Measurements from ENCODE around the gene VANGL1.

Gene VANGL1

DNA sequence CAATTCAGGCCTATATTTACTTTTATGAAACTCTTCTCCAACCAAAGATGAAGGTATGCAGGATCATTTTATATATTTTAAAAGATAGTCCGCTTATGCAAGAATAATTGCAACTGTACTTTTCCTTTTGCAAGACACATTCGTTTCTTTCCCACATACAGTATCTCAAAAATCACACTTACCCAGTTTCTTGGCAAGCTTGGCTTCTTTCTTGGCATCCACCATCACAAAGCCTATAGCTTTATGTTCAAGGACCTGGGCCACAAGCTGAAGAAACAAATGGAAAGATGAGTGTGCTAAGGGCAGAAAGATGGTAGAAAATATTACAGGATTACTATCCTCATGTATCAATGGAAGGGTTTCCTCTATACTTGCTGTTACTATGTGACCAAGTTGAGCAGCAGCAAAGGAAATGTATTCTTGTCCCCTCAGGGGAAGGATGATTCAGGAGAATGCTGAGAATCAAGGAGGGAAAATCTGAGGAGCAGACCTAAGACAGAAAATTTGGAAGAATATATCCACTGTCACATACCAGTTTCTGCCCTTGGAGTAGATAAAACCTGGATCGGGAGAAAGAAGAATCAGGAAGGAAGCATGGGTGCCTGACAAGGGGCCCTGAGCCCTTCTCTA lies 103.0 kb downstream of the VANGL1 start:
- DNase-seq (ENCODE audit: low read depth in 2 of 2): no peak

- no peak for DNase-seq (ENCODE audit: low read depth in 2 of 2)
Observed at GRCh38 chr1:115746021-115746690, 104.4 kb downstream of the VANGL1 start.
